HL-60 (cell line): ENCODE data around the gene TNFSF11.

Experiments
- DNase-seq, 2 experiments: peaks; one replicate each; pipeline ENCODE4 v3.0.0-alpha.2; 2010 to 2020; ENCODE audit warnings: low read depth in 1 of 2, low spot score in 1 of 2
- H3K27ac ChIP-seq: fragments of 250-450 bp; sonication (Bioruptor Pico); replicated peaks from 2 replicates; pipeline ENCODE4 v1.5.1; 2020; ENCODE audit warnings: mild to moderate bottlenecking, moderate library complexity
- H3K27me3 ChIP-seq: fragments of 250-450 bp; sonication (Bioruptor Pico); 2 replicates; pipeline ENCODE4 v1.5.1; 2021; ENCODE audit warnings: mild to moderate bottlenecking, moderate library complexity; ENCODE audit not compliant: insufficient read depth, poor library complexity, severe bottlenecking
- H3K4me3 ChIP-seq: replicated peaks from 2 replicates; pipeline ENCODE4 v1.5.1; 2011; ENCODE audit warnings: mild to moderate bottlenecking, control low read depth, low read length; ENCODE audit not compliant: insufficient read depth
- CTCF ChIP-seq: IDR thresholded peaks from one replicate; pipeline ENCODE4 v1.5.1; 2011; ENCODE audit warnings: low read length, control low read depth, inconsistent platforms; ENCODE audit not compliant: insufficient read depth
- GABPA ChIP-seq: IDR thresholded peaks from 2 replicates; pipeline ENCODE4 v1.6.1; 2012; ENCODE audit warnings: low read depth
- POLR2AphosphoS5 ChIP-seq: IDR thresholded peaks from 2 replicates; pipeline ENCODE4 v1.6.1; 2012; ENCODE audit warnings: low read depth
- REST ChIP-seq: IDR thresholded peaks from 2 replicates; pipeline ENCODE4 v1.6.1; 2012; ENCODE audit warnings: low read depth; ENCODE audit not compliant: insufficient replicate concordance
- SPI1 ChIP-seq: IDR thresholded peaks from 2 replicates; pipeline ENCODE4 v1.6.1; 2012; ENCODE audit warnings: low read depth, mild to moderate bottlenecking, borderline replicate concordance

Gene TNFSF11

GRCh38 chr13:42575938-42576337 is 2.0 kb downstream of the TNFSF11 start:
- no peak for DNase-seq
- no peak overlapping the region for H3K27ac ChIP-seq
- TF ChIP-seq REST (no peak), CTCF (no peak), SPI1 (no peak), GABPA (no peak), POLR2AphosphoS5 (no peak)
- no peak overlapping the region for H3K4me3 ChIP-seq
- peaks cover 31% of the 10 kb centered on the region for H3K27me3 ChIP-seq

- H3K27ac ChIP-seq: no peak overlapping the region
- H3K27me3 ChIP-seq: peaks cover 33% of the 10 kb centered on the region
- H3K4me3 ChIP-seq: no peak overlapping the region
- no peak for TF ChIP-seq CTCF
- TF ChIP-seq GABPA: no peak
- TF ChIP-seq POLR2AphosphoS5: no peak
- TF ChIP-seq SPI1: no peak
- TF ChIP-seq REST: no peak
- DNase-seq: no peak
These were observed 3.6 kb downstream of the TNFSF11 start for GRCh38 chr13:42577538-42577937.

- Histone ChIP-seq H3K27ac (no peak overlapping the region), H3K27me3 (peaks cover 21% of the 10 kb centered on the region), H3K4me3 (no peak overlapping the region)
- DNase-seq: no peak
- TF ChIP-seq SPI1 (no peak), POLR2AphosphoS5 (no peak), REST (no peak)
These were observed 6.7 kb downstream of the TNFSF11 start for GRCh38 chr13:42580644-42581043.

- peaks cover 16% of the 10 kb centered on the region for H3K27me3 ChIP-seq
- no peak for TF ChIP-seq GABPA
- TF ChIP-seq REST: no peak
- TF ChIP-seq POLR2AphosphoS5: no peak
- no peak for TF ChIP-seq CTCF
- no peak for TF ChIP-seq SPI1
These were observed 7.5 kb downstream of the TNFSF11 start for GRCh38 chr13:42581427-42581826.

More at GRCh38 chr13:42581427-42581826, 7.5 kb downstream of the TNFSF11 start:
- Histone ChIP-seq H3K27ac (no peak overlapping the region), H3K4me3 (no peak overlapping the region)
- DNase-seq: no peak
